ENCODE results near the gene BTG2.
A peak's percentile ranks its signal among the peaks of the same experiment; 100 is the strongest.

BTG2 gene

DNA sequence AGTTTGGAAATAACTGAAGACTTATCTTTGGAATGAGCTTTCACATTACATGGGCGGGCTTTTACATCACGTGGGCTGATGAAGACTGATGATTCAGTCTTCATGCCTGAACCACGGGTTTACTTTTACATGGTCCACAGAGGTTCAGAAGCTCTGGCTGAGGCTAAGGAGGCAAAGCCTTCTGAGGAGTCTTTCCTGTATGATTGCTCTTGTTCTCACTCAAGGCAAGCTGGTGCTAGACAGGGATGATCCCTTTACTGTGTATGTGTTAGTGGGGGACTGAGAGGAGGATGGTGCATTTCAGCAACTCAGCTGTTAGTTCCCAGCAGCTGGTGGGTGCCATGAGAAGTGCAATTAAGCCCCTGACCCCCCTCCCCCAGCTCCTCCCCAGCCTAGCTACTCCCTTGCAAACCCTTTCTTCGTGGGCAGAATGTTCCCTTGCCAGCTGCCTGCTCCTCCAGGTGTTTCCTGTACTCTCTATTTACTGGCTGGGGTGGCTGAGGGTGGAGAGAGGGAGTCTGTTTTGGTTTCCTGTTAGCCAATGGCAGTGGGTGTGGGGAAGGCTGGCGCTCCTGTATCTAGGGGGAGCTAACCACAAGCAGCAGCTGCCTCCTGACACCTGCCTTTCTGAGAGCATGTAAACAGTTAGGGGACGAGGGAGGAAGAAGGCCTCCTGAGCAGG is 15.4 kb downstream of the BTG2 start:
- DNase-seq, result peak; percentile 98

DNA sequence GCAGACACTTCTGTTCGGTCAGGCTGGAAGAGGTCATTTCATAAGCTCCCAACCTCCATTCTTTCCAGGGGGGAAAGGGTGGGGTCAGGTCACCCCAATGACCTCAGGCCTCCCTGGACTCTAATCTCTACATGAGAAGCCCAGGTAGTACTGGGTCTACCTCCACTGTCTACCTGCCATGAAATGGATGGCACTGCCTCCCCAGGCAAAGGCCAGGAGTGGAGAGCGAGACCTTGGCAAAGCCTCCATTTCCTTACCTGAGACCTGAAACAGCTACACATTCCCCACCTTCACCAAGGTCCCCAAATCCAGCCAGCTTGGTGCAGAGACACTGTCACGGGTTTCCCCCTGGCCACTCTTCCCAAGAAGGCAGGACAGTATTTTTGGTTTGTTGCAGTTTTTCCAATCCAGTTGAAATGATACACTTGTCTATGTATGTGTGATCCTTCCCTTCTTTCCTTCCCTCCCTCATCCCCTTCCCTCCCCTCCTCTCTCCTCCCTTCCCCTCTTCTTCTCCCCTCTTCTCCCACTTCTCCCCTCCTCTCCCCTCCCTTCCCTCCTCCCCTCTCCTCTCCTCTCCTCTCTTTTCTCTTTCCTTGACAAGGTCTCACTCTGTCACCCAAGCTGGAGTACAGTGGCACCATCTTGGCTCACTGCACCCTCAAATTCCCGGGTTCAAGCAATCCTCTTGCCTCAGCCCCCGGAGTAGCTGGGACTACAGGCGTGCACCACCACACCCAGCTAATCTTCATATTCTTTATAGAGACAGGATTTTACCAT is 16.1 kb downstream of the BTG2 start:
- no peak for DNase-seq

DNA sequence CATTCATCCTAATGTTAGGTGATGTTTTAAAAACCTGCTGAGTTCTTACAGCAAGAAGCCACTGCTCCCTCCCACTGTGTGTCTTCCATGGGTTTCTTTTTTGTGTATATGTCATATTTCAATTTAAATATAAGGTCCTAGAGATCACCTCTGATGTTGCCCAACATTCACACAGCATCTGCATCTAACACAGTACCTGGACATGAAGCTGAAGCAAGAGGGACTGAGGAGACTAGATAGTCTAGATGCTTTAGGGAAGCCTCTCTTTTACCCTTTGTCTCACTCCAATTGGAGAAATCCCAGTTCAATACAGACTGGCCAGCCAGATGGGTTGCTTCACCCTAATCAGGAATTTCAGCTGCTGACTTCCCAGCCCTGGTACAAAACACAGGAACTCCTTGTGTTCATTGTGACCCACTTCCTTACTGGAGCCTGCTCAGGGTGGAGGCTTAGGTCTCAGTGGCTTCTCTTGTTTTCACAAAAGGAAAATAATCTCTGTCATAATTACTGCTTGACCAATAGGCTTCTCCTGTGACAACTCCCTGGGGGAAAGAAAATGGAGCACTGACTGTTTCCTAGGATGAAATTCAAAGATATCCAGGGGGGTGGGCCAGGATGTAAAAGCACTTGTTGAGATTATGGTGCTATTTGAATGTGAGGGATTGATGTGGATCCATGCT is 17.3 kb downstream of the BTG2 start:
- peak; percentile 52 for DNase-seq

DNA sequence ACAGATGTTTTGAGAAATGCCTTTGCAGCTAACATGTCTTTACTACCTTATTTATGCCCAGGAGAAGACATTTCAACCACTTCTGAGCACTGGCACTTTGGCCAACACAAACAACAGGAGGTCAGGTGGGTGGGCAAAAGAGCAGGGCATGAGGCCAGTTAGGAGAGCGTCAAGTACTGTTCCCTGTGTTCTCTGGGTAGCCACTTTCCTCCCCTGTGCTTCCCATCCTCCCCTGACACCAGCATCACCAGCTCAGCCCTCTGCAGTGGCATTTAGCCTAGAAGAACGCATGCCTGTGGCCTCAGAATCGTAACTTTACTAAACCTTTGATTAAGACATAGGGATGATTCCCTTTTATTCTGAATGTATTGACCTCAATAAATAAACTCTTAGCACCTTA is 18.3 kb downstream of the BTG2 start:
- DNase-seq, result no peak

DNA sequence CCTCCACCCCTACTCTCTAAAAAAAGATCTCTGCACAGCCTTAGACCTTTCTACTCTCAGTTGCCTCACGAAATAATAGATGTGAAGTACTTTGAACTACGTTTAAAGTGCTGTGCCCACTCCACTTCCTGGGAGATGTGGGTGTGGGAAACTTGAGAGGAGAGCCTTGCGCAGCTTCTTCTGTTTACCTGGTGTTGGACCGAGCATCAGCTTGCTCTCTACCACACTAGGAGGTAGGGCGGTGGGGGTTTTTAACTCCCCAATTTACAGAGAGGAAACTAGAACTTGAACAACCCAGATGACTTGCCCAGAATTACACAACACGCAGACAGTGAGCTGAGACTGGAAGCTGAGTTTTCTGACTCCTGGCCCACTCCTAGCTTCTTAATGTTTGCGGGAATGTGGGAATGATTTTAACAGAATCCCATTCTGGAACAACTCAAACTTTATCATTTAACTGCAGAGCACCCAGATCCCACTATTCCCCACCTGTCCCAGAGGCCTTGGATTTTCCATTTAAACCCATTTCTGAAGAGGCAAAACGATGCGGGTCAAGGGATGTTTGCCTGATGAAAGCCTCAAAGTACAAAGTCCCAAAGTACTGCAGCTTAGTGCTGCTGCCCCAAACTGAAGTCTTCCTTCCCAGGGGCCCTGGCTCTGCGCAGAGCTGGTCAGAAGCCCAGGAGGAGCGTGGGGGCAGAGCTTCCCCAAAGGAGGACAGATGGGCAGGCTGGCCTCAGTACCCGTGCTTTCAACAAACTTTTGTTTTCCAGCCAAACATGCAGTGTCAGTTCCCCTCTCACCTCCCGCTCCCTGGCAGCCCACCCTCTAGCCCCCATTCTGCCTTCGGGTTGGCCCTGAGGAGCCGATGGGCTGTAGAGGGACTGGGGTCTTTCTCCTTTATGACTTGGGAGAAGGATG is 19.0 kb downstream of the BTG2 start:
- DNase-seq, result no peak

DNA sequence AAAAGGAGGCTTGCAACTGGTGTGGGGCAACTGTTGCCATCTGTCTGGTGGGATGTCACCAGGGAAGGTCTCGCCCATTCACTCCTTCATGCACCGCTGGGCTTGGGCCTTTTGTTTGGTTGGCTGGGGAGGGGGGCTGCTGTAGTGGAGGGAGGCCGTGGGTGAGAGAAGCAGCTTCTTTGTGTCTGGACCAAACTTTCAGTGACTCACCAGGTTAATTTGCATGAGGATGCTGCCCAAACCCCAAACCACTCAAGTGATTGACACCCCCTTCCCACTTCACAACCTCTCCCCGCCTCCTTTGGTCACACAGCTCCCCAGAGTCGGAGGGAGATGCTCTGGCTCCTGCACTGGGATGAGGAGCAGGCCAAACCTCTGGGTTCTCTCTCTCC is 19.7 kb downstream of the BTG2 start:
- DNase-seq, result peak; percentile 67

DNA sequence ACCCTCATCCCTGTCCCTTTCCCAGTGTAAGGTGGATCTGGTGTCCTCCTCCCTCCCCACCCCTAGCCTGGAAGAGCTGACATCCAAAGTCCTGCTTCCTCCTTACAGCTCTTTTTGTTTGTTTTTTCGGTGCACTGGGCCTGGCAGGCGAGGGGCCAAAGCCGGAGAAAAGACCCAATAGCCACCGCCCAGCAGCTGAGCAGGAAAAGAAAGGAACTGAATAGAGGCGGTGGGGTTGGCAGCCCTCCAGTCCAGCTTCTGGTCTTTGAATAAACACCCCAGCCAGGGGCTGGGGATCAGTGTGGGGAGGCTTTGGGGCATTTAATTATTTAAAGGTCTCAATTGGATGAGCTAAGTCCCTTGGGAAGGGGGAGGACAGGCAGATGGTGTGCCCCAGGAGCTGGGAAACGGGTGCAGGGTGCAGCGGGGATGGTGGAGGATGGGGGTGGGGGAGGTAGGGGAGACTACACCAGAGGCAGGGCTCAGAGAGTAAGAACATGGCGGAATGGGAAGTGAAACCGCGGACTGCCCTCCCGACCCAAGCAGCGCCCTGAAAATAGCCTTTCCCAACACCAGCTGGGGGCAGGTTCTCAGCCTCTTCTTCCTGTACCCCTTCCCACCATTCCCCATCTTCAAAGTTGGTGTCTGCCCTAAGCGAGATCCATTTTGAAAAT is 20.2 kb downstream of the BTG2 start:
- DNase-seq, result peak; percentile 88

DNA sequence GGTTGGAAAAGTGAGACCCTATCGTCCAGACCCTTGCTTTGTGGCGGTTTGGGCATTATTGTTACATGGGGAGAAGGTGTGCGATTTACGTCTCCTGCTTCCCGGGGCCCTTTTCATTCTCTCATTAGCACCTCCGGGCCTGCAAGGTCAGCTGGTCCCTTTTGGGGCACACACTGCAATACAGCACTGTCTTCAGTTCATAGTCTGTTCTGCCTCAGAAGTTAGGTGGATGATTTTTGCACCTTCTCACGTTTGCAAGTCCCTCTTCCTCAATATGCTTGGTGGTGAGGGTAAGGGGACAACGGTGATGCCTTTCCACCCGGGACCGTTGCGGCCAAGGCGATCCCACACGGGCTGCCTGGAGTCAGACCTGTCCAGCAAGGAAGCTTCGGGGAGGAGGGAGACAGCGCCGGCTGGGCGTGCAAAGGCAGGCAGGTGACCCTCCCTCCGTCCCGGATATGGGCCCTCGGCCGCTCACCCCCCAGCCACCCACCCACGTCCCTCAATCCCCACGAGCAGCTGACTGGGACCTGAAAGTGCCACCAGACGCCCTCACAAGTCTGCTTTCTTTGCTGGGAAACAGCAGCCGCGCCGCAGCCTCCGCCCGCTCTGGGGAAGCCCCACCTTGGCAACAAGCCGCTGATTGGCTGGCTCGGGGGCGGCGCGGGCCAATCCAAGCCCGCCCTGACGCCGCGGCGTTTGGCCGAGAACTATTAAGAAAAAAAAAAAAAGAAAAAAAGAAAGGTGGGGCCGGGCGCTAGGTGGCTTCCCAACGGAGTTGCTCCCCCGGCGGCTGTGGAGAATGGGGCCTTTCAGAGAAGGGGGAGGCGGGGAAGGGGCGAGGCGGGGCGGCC is 21.7 kb downstream of the BTG2 start:
- DNase-seq, result peak; percentile 96

DNA sequence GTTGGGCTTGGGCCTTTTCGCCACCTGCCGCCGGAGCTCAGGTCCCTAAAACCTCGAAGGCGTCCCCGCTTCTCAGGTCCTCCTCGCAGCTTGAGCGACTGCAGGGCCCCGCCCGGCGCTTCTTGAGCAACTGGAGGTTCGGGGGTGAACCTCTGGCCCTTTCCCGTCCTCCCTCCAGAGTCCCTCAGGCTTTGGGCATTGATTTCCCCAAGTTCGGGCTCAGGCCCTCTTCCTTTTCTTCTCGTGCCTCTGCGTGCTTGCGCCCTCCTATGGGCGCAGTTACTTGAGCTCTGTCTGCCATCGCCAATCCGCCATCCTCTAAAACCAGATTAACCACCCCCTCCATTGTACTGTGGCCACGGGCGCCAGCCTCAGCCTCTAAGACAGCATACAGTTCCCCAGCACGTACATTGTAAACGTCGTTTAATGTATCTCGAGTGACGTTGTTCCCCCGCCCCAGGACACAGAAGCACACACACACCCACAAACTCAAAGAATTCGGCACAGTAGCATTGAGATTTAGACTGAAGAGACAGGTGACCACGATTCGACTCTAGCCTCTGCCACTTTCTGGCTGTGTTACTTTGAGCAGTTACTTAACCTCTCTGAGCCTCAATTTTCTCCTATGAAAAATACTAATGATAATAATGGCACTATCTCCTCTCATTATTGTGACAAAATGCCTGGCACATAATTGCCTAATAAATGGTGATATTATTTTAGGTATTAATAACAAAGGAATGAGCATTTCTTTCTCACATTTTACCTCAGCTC is 22.6 kb downstream of the BTG2 start:
- peak; percentile 83 for DNase-seq

DNA sequence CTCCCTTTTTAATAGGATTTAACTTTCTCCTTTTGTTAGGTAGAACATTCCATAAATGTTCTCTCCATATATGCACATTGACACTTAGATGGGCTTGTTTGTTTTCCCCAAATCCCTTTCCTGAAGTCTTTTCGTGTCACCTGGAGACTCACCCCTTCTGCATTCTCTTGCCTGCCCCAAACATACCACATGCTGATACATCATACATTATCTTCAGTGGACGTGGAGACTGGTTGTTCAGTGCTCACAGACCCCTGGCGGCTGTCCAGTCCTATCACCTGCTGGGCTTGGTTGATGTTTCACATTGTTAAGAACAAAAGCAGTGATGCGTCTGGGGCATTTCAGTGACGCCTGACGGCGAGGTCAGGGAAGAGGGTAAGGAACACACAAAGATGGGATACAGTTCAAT is 23.4 kb downstream of the BTG2 start:
- DNase-seq, result peak; percentile 97

DNA sequence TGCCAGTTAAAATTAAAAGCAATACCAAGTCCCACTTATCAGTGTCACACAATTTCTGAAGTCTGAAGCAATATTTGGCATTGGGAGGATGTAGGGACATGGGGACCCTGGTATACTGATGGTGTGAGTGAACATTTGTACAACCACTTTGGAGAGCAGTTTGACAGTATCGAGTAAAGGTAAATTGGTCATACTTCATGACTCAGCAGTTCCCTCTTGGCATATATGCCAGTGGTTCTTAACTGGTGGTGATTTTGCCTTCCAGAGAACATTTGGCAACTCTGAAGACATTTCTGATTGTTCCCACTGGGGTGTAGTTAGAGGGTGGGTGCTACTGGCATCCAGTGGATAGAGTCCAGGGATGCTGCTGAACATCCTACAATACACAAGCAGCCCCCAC is 25.9 kb downstream of the BTG2 start:
- no peak for DNase-seq

DNA sequence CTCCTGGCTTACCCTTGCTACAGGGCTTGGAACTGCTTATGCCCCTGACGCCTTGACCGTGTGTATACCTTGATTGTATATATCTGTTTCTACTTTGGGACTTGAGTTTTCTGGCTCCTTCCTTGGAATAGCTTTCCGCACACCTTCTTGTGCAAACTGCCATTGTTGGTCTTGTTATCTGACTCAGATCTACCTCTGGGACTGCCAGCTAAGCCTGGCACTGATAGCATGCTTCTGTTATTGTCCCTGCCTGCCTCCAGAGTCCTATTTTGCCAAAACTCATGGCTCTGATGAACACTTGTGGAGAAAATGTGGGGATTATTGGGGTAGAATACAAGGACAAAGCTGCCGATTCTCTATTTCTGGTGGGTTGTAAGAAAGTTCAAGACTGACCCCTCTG is 30.2 kb downstream of the BTG2 start:
- DNase-seq, result no peak

DNA sequence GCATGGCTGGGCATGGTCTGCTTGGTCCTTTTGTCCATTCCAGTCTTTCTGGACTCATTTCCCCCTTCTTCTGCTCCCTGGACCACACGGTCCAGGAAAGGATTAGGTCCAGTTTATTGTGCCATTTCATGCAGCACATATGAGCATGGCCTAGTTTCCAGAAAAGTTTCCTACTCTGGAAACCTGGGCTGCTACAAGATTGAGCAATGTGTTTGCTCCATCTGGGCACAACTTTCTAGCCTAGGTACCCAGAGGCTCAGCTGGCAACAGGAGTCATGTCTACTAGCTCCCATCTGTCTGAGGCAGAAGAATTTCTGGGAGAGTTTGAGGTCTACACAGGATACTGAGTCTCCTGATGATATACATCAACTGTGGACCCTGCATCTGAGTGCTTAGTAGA is 30.8 kb downstream of the BTG2 start:
- DNase-seq, result no peak

DNA sequence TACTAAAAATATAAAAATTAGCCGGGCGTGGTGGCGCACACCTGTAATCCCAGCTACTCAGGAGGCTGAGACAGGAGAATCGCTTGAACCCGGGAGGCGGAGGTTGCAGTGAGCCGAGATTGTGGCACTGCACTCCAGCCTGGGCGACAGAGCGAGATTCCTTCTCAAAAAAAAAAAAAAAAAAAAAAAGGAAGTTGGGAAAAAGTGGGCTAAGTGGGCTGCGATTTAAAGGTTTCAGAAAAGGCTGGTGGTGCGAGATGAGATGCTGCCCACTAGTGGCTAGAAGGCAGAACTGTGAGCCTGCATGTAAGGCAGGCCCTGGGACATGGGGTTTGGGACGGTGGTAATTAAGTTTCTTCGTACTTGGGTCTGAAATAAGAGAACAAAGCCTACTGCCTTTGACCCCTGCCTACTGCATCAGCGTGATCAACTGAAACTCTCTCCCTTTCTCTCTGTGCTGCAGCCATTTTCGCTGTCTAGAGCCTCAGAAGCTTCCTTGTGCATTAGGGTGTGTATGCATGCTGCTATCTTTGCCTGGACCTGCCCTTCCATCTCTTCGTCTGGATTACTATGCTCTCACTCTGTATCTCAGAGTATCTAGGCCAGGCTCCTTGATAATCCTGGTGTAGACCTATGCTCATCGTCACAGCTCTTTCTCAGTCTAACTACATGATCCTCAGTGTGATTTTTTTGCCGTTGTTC is 33.2 kb downstream of the BTG2 start:
- DNase-seq, result peak; percentile 58

DNA sequence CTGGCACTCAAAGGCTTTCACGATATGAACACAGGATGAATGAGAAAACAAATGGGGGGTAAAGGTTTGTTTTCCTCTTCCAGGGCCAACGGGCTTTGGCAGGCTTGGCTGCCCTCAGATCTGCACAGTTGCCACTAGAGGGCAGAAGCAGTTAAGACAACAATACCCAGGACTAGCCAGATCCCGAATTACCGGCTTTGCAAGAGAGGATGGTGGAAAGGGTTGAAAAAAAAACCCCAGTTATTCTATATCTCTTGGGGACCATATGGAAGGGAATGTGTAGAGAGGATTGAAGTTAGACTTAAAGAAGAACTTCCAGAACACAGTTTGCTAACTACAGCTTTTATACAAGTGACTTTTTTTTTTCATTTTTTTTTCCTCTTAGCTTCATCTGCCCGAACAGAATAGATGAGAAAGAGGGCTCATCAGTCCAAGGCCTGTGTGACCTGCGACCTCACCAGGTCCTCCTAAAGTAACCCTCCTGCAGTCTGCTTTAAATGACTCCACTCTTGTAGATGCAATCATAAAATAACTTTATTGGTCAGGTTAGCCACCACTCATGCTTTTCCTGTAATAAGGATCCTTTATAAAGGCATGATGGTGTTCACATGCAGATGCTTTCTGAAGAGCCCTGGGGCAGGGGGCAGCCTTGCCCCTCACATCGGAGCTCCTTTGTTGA is 34.9 kb downstream of the BTG2 start:
- DNase-seq, result peak; percentile 87

DNA sequence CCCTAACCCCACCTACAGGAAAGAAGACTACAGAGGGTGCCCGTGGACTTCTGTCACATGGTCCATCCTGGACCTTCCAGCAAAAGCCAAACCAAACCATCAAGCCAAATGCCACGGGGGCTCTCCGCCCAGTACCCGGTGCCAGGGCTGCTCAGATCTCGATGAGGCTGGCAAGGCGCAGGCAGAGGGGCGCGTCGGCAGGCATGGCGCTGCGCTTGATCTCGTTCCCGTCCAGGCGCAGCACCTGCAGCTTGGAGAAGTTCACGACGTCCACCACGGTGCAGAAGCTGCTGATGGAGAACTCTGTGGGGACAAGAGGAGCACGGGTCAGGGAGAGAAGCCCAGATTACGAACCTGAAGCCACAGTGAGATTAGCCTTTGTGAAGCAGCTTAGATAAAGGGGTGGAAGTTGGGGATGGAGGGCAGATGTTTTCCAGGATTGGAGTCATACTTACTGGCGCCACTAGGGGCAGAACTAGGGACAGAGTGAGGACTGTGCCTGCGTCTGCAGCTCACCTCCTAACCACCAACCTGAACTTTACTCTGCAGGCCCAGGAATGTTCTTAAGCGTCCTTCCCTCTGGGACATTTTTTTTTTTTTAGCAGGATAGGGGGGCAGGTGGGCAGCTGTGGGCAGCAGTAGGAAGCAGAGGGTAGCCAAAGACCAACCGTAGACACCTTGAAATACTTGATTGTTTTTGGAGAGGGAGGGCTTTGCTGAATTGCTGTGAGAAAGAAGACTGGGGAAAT is 37.0 kb downstream of the BTG2 start:
- DNase-seq, result peak; percentile 63

DNA sequence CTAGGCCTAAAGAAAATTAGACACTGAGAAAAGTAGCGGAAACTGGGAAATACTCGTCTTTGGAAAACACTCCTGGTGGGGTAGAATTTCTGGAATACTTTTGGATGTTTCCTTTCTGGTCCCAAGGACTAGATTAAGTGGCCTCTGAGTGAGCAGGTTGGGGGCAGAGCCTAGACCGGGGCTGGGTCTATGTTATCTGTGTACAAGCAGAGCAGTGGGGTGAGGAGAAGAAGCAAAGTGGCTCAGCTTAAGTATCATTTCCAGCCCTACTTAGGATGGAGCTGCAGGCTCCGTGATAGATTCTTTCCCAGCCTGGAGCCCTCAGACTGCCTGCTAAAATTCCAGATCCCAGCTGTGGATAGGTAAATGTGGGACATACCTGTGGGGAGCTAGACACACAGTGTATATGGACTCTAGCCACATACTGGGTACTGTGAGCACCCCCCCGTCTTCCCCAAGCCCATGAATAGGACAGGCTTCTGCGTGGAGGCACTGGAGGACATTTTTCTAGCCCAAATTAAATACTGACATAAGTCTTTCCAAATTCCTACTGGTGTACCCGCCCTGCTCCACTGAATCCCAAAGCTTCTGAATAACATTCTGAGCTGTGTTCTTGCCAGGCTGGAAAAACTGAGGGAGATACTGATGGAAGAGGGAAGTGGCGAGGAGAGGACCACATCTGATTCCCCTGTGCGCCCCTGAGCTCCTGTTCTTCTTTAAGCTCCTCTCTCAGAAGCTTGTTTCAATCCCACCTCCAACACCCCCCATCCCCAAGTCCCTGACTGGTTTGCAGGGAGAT is 38.8 kb downstream of the BTG2 start:
- DNase-seq, result no peak
